22Rv1 (cell line): Measurements from ENCODE around the gene ABI1.

Experiments
- H3K27ac ChIP-seq: fragments of 450-650 bp; 2 replicates; pipeline ENCODE4 v1.5.1; 2017
- CTCF ChIP-seq: fragments of 450-650 bp; IDR thresholded peaks from 2 replicates; pipeline ENCODE4 v1.5.1; 2017; ENCODE audit warnings: mild to moderate bottlenecking
- ZFX ChIP-seq: fragments of 450-650 bp; IDR thresholded peaks from 2 replicates; pipeline ENCODE4 v1.6.1; 2017; ENCODE audit warnings: antibody characterized with exemption, borderline replicate concordance

Gene ABI1

GRCh38 chr10:26741368-26741767, 119.4 kb downstream of the ABI1 start:
- TF ChIP-seq CTCF (no peak), ZFX (no peak)
- H3K27ac ChIP-seq, result no peak overlapping the region

GRCh38 chr10:26739071-26739631, 121.6 kb downstream of the ABI1 start:
- no peak overlapping the region for H3K27ac ChIP-seq
- no peak for TF ChIP-seq ZFX
- no peak for TF ChIP-seq CTCF

GRCh38 chr10:26738301-26738911, 122.4 kb downstream of the ABI1 start:
- no peak overlapping the region for H3K27ac ChIP-seq
- TF ChIP-seq CTCF (no peak), ZFX (no peak)

GRCh38 chr10:26737730-26738129, 123.0 kb downstream of the ABI1 start:
- TF ChIP-seq CTCF (no peak), ZFX (no peak)
- no peak overlapping the region for H3K27ac ChIP-seq

- no peak overlapping the region for H3K27ac ChIP-seq
- TF ChIP-seq ZFX (no peak), CTCF (no peak)
These were observed 125.3 kb downstream of the ABI1 start for GRCh38 chr10:26735435-26735834.

GRCh38 chr10:26733750-26734568, 126.8 kb downstream of the ABI1 start:
- no peak overlapping the region for H3K27ac ChIP-seq
- no peak for TF ChIP-seq CTCF

GRCh38 chr10:26730552-26730951, 130.2 kb downstream of the ABI1 start:
- TF ChIP-seq ZFX, result no peak
- no peak for TF ChIP-seq CTCF
- no peak overlapping the region for H3K27ac ChIP-seq
